Suppressor macrophage treated with lipopolysaccharide for 1 hour (primary cell): ENCODE results near the gene MEGF8.
"Not testable (repeated sequence)": the region's sequence is repeated elsewhere in the genome, so short reads cannot be mapped to it uniquely, and the experiment has no call there.

ENCODE experiments used
- DNase-seq, 3 donors: peaks; one replicate each; pipeline ENCODE4 v3.0.0-alpha.2; 2020 to 2022

The MEGF8 gene

DNA sequence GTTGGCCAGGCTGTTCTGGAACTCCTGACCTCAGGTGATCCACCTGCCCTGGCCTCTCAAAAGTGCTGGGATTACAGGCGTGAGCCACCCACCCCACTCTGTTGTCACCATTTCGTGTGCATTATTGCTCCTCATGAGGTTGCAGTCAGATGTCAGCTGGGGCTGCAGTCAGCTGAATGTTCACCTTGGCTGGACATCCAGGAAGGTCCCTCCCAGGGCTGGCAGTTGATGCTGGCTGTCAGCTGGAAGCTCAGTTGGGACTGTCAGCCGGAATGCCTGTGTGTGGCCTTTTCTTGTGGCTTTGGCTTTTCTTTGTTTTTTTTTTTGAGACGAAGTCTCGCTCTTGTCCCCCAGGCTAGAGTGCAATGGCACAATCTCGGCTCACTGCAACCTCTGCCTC, 6.6 kb downstream of the MEGF8 start:
- no peak for DNase-seq

DNA sequence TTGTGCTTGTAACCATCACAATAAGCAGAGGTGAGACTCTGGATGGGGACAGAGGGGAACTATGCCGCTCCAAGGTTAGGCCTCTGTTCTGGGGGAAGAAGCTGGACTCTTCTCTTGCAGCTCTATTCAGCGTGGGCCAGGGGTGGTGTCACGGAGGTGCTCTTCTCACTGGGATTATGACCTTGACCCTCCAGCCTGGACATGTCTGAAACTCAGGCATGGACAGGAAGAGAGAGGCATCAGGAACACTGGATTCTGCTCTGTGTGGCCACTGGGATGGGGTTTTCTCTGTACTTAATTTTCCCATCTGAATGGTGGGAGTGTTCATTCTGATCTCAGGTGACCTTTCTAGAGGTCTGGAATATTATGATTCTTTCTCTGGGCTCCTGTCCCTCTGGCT, 7.6 kb downstream of the MEGF8 start:
- no peak for DNase-seq

DNA sequence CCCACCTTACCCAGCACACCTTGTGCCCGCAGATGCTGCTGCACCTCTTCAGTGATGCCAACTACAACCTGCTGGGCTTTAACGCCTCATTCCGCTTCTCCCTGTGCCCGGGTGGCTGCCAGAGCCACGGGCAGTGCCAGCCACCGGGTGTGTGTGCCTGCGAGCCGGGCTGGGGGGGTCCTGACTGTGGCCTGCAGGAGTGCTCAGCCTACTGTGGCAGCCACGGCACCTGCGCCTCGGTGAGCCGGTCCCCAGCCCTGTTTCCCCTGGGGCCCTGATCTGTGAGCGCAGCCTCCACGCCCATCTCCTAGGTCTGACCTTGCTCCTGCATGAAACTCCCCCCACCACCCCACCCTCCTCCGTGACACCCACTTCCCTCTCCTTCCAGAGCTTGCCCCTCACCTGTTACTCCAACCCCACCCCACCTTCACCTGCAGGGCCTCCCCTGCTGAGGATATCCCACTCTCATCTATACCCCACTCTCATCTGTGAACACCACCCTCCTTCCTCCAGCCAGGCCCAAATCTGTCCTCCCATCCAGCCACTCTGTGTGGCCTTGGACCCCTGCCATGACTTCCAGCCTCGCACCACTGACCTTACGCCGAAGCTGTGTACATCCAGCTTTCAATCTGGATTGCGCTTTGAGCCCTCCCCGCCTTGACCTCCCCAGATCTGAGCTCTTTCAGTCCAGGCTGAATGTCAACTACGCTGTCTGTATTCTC, 8.7 kb downstream of the MEGF8 start:
- DNase-seq = no peak

DNA sequence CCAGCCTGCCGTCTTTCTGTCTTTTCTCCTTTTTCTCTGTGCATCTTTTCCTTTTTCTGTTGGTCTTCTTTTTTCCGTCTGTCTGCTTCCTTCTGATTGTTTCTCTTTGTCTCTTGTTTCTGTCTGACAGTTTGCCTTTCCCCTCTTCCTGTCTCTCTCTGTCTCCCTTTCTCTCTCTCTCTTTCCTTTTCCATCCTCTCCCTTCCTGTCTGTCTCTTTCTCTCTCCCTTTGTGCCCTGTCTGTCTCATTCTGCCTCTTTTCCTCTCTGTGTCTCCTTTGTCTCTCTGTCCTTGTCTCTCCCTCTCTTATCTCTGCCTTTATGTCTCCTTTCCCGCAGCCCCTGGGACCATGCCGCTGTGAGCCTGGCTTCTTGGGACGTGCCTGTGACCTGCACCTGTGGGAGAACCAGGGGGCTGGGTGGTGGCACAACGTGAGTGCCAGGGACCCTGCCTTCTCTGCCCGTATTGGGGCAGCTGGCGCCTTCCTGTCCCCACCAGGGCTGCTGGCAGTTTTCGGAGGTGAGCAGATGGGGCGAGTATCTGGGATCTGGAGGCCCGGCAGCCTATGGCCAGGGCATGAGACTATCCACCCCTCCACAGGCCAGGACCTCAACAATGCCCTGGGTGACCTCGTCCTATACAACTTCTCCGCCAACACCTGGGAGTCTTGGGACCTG, 9.4 kb downstream of the MEGF8 start:
- DNase-seq = no peak

DNA sequence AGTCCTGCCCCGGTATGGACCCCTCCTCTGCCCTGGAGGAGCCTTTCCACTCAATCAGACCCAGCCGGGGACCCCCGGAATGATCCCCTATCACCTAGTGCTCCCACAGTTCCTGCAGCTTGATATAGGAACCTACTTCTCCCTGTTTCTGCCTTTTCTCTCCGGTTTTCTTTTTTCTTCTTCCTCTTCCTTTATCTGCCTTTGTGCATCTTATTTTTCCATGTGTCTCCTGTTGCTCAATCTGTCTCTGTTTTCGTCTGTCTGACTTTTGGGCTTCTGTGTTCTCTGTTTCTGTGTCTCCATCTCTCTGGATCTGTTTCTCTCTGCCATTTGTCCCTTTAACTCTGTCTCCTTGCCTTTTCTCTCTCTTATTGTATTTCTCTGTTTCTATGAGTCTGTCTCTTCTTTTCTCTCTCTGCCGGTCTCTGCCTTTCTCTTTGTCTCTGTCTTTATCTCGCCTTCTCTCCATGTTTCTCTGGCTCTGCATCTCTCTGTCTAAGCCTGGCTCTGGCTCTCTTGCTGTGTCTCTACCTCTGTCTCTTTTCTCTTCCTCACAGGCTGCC, 10.0 kb downstream of the MEGF8 start:
- no peak for DNase-seq

DNA sequence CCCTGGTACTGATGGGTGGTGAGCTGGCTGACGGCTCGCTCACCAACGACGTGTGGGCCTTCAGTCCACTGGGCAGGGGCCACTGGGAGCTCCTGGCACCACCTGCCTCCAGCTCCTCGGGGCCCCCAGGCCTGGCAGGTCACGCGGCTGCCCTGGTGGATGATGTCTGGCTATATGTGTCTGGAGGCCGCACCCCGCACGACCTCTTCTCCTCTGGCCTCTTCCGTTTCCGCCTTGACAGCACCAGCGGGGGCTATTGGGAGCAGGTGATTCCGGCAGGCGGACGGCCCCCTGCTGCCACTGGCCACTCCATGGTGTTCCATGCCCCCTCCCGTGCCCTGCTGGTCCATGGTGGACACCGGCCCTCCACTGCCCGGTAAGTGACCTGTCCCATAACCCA, 10.5 kb downstream of the MEGF8 start:
- no peak for DNase-seq

DNA sequence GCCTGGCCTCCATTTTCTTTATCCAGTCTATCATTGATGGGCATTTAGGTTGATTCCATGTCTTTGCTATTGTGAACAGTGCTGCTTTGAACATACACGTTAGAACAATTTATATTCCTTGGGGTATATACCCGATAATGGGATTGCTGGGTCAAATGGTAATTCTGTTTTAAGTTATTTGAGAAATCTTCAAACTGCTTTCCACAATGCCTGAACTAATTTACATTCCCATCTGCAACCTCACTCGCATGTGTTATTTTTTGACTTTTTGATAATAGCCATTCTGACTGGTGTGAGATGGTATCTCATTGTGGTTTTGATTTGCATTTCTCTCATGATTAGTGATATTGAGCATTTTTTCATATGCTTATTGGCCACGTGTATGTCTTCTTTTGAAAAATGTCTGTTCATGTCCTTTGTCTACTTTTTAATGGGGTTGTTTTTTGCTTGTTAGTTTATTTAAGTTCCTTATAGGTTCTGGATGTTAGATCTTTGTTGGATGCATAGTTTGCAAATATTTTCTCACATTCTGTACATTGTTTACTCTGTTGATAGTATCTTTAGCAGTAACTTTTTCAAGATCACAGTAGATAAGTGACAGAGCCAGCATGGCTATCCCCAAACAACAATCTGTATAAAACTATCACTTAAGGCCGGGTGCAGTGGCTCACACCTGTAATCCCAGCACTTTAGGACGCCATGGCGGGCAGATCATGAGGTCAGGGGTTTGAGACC, 13.9 kb downstream of the MEGF8 start:
- not testable (repeated sequence) for DNase-seq

DNA sequence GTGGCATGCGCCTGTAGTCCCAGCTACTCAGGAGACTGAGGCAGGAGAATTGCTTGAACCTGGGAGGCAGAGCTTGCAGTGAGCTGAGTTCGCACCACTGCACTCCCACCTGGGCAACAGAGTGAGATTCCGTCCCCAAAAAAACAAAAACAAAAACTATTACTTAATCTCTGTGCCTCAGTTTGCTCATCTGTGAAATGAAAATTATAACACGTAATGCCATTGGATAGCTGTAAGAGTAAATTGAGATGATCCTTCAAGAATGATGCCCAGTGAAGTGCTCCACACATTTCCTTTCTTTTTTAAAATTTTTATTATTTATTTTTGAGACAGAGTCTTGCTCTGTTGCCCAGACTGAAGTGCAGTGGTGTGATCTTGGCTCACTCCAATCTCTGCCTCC, 14.5 kb downstream of the MEGF8 start:
- DNase-seq = not testable (repeated sequence)

DNA sequence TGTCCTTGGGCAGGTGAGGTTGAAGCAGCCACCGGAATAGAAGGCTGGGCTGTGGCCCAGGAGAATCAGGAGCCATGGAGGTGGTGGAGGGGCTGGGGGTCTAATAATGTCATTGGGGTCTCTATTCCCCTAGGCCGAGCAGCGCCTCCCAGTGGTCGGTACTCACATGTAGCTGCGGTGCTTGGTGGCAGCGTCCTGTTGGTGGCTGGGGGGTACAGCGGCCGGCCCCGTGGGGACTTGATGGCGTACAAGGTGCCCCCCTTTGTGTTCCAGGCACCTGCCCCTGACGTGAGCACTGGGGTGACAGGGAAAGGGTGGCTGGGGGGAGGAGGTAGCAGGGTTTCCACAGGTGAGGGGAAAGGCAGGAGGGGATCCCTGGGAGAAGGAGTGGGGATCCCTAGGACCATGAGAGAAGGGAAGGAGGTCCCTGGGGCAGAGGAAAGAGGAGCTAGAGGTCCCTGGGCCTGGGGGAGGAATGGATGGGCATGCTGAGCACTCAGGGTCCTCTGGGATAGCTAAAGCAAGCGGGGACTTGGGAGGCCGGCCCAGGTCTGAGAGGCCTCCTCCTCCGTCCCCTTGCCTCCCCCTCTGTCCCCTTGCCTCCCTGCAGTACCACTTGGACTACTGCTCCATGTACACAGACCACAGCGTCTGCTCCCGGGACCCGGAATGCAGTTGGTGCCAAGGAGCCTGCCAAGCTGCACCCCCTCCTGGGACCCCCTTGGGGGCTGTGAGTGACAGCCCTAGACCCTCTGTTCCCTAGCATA, 18.1 kb downstream of the MEGF8 start:
- no peak for DNase-seq

DNA sequence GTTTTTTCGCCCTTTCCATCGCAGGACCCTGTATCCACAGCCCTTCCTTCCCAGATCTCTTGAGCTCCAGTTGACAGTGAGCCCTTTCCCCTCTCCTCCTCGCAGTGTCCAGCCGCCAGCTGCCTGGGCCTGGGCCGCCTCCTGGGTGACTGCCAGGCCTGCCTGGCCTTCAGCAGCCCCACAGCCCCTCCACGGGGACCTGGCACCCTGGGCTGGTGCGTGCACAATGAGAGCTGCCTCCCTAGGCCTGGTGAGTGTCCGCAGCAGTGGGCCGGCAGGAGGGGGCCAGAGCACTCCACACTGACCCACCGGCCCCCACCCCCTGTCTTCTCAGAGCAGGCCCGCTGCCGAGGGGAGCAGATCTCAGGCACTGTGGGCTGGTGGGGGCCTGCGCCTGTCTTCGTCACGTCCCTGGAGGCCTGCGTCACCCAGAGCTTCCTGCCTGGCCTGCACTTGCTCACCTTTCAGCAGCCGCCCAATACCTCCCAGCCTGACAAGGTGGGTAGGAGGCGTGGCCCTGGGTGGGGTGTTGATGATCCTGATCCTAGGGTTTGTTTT, 19.0 kb downstream of the MEGF8 start:
- no peak for DNase-seq

DNA sequence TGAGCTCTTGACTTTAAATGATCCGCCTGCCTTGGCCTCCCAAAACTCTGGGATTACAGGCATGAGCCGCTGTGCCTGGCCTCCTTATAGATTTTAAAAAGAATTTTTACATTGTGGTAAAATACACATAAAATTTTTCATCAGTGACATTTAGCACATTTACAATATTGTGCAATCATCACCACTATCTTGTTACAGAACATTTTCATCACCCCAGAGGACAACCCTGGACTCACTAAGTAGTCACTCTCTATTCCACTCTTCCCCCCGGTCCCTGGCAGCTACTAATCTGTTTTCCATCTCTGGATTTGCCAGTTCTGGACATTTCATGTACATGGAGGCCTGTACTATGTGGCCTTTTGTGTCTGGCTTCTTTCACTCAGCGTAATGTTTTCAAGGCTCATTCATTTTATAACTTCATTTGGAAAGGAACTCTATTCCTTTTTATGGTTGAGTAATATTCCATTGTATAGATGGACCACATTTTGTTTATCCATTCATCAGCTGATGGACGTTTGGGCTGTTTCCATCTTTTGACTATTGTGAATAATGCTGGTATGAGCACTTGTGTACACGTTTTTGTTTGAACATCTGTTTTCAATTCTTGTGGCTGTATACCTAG, 19.9 kb downstream of the MEGF8 start:
- no peak for DNase-seq

DNA sequence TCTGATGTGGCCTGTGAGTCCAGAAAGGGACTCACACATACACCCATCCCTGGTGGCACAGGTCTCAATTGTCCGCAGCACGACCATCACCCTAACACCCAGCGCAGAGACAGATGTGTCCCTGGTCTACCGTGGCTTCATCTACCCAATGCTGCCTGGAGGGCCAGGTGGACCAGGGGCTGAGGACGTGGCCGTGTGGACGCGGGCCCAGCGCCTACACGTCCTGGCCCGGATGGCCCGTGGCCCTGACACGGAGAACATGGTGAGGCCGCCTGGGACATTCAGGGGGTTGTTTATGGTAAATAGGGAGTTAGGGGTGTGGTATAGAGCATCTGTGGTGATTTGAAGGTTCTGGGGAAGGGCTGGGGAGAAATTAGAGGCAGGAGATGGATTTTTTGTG, 22.8 kb downstream of the MEGF8 start:
- DNase-seq = no peak

DNA sequence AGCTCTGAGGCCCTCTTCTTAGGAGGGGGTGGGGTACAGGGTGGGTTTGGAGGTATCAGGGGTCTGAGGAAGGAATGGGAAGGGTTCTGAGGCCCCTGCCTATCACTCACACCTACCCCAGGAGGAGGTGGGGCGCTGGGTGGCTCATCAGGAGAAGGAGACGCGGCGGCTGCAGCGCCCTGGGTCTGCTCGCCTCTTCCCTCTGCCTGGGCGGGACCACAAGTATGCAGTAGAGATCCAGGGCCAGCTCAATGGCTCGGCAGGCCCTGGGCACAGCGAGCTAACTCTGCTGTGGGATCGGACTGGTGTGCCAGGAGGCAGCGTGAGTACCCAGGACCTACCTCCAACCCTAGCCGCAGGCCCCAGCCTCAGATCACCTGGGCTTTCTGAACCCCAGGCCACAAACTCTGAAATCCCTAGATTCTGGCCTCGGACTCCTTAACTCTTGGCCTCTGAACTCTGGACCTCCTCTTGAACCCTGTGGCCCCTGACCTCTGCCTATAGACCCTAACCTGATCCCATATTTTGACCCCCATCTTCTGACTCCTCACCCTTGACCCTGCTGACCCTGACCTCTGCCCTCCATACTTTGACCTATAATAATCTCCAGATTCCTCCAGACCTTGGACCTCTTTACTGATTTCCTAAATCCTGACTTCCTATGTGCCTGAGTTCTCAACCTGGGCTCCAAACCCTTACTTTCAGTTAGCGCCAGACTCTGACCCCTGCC, 24.1 kb downstream of the MEGF8 start:
- DNase-seq = no peak

DNA sequence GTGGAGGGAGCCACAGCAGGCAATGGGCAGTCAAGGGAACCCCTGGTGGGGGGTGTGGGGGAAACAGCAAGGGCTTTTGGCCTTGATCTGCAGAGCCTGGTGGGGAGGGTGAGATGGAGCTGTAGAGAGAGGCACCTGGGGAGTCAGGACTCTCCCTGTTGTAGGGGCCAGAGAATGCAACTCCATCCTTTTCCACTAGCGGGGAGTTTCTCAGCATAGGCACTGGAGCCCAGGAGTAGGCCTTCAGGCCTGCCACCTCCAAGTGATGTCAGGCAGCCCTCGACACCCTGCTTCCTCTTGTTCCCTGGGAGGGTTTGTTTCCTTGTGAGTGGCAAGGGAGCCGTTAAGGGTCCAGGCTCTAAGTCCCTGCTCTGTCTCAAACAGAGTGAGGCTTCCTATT, 25.0 kb downstream of the MEGF8 start:
- no peak for DNase-seq

DNA sequence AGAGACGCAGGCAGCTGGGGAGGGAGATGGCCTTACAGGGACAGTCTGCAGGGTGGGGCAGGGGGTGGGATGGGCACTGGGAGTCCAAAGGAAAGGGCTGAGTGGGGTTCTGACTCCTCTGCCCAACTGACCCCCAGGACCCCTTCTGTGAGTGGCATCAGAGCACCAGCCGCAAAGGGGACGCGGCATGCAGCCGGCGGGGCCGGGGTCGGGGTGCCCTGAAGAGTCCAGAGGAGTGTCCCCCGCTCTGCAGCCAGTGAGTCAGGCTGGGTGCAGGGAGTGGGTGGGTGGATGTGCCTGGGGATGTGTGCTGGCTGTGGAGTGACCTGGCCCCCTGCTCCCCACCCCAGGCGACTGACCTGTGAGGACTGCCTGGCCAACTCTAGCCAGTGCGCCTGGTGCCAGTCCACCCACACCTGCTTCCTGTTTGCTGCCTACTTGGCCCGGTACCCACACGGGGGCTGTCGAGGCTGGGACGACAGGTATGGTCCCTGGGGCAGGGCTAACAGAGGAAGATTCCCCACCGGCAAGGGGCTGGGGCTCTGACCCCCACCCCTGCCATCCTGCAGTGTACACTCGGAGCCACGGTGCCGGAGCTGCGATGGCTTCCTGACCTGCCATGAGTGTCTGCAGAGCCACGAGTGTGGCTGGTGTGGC, 25.8 kb downstream of the MEGF8 start:
- no peak for DNase-seq

DNA sequence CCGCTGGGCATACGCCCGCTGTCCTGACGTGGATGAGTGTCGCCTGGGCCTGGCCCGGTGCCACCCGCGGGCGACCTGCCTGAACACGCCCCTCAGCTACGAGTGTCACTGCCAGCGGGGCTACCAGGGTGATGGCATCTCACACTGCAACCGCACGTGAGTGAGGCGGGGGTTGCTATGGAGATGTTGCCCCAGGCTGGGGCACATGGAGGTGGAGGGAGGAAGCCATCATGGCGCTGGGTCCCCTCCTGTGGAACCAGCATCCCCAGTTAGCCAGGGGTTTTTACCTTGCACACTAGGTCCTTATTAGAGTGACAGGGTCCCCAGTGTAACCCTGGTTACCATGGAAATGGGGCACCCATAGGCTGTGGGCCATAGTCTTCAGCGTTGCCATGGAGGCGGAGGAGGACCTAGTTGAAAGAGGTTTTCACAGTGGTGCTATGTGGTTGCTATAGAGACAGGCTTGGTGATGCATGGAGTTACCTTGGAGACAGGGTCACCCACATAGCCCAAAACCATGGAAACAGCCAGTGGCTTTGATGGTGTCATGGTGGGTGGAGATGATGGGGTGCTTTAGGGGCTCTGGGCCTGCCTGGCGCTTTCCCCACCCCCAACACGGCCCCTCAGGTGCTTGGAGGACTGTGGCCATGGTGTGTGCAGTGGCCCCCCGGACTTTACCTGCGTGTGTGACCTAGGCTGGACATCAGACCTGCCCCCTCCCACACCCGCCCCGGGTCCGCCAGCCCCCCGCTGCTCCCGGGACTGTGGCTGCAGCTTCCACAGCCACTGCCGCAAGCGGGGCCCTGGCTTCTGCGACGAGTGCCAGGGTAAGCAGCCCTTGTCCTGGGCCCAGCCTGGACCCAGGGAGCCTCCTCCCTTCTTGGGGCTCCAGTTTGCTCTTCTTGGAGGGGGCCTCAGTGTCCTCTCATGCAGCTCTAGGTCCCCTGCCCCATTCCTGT, 27.1 kb downstream of the MEGF8 start:
- DNase-seq = no peak

DNA sequence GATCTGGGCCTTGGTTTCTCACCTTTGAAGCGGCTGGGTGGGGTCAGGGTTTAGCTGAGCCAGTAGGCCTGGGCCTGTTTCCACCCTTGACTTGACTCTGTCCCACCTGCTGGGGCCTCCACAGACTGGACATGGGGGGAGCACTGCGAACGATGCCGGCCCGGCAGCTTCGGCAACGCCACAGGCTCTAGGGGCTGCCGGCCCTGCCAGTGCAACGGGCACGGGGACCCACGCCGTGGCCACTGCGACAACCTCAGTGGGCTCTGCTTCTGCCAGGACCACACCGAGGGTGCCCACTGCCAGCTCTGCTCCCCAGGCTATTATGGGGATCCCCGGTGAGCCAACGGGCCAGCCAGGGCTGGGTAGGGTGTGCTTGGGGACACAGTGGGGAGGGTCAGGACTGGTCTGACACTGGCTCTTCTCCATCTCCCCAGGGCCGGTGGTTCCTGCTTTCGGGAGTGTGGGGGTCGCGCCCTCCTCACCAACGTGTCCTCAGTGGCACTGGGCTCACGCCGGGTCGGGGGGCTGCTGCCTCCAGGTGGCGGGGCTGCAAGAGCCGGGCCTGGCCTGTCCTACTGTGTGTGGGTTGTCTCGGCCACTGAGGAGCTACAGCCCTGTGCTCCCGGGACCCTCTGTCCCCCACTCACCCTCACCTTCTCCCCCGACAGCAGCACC, 28.0 kb downstream of the MEGF8 start:
- no peak for DNase-seq

DNA sequence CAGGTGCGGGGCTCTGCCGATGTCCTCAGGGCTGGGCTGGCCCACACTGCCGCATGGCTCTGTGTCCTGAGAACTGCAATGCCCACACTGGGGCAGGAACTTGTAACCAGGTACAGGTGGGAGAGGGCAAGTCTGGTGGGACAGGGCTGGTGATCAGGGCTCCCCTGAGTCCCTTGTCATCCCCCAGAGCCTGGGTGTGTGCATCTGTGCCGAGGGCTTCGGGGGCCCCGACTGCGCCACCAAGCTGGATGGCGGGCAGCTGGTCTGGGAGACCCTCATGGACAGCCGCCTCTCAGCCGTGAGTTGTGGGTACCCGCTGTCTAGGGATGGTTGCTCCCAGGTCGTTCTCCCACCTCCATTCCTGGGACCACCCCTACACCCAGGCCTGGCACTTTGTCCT, 30.5 kb downstream of the MEGF8 start:
- DNase-seq = no peak

DNA sequence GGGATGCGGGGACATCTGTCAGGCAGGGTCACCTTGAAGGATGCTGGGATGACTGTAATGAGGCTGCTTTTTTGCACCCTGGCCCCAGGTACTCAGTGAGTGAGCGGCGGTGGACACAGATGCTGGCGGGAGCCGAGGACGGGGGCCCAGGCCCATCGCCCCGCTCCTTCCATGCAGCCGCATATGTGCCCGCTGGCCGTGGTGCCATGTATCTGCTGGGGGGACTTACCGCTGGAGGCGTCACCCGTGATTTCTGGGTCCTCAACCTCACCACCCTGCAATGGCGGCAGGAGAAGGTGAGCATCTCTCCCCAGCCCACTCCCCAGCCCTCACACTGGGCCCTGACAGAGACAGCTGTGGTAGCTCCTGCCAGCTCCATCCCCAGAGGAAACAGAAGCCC, 31.3 kb downstream of the MEGF8 start:
- DNase-seq = no peak
